GM19043 (cell line): Measurements from ENCODE around the gene ADAM17.
"Not testable (repeated sequence)": the region's sequence is repeated elsewhere in the genome, so short reads cannot be mapped to it uniquely, and the experiment has no call there.

Source experiments
- ATAC-seq: cut with Tn5 transposase; IDR thresholded peaks from one replicate; pipeline ENCODE4 v1.9.1; 2021; ENCODE audit warnings: low read depth; ENCODE audit not compliant: unreplicated experiment

ADAM17 gene

DNA sequence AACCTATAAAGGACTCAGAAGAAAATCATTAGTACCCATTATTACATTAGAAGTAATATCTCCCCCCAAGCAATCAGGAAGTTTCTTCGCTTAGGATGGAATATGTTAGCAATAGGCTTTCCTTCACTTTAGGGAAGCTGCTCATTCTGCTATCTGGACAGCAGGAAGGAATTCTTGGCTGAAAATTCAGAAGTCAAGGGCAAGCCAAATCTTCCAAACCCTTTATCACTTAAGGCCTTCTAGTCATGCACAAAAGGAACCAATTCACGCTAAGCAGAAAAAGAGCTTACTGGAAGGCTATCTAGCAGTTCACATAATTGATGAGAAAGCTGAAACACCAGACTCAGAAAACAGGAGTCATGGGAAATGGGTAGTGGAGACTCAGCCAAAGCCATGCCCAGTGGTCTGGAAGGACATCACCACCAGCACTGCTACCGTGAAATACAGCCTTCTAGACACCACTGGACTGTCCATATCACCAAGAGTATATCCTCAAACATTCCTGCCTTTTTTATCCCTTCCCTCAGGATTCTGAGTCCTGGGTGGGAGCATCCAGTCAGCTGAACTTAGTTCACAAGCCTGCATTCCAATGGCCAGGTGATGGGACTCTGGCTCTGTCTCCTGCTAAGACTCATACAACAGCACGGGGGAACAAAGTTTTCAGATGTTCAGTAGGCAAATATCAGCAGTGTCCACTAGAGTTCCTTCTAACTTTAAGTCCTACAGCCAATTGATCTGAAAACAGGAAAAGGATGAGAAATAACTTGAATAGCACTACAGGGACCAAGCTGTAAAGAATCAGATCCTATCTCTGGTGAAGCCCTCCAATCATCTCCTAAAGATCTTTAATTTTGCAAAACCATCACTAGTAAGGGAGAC lies 14.8 kb upstream of the ADAM17 start:
- no peak for ATAC-seq

- ATAC-seq = no peak
Measured at GRCh38 chr2:9565436-9566153, 10.0 kb upstream of the ADAM17 start.

DNA sequence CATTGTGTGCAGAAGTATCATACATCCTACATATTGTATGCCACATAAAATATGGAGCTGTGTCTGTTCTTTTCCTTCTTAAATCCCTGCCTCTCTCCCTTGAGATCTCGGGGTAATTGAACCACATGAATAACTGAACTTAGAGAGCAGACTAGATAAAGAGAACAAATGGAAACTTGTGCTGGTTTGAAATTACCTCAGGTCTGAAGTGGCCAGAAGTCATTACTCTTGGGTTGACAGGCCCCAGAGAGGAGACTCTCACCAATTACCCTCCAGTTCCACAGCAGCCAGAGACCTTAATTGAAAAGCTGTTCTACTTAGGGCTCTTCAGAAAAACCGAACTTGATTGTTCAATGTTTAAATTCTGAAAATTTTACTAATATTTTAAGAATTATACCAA lies 5.0 kb upstream of the ADAM17 start:
- no peak for ATAC-seq

DNA sequence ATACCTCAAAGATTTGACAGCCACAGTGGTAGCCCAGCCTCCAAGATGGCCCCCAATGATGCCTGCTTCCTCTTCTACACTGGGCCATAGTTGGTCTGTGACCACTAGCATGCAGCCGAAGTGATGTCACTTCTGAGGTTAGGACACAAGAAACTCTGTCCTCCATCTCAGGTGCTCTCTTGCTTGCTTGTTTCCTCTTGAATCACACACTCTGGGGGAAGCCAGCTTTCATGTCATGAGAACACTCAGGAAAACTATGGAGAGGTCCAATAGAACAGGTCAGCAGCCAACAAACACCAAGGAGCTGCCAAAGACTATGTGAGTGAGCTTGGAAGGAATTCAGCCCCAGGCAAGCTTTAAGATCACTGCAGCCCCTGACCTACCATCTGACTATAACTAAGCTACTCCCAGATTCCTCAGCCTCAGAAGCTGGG lies 3.3 kb upstream of the ADAM17 start:
- ATAC-seq = no peak

GRCh38 chr2:9556121-9556743 lies 602 bp upstream of the ADAM17 start:
- peak; percentile 9 for ATAC-seq

DNA sequence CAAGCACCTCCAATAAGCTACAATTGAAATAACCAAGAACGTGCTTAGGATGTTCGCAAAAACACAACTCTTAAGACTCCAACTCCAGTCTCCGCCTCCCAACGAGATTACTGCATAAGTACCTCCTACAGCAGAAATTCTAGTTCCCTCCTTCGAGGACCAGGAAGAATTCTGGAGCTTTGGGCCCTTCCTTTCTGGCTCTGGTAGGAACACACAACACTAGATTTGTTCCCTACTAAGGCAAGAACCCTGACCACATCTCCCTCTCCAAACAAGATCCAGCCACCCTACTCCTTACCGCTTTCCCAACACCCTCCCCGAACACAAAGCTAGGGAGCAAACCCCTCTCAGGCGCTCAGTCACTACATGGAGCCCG lies 721 bp downstream of the ADAM17 start:
- no peak for ATAC-seq

- no peak for ATAC-seq
Measured at GRCh38 chr2:9552219-9553178, 3.1 kb downstream of the ADAM17 start.

DNA sequence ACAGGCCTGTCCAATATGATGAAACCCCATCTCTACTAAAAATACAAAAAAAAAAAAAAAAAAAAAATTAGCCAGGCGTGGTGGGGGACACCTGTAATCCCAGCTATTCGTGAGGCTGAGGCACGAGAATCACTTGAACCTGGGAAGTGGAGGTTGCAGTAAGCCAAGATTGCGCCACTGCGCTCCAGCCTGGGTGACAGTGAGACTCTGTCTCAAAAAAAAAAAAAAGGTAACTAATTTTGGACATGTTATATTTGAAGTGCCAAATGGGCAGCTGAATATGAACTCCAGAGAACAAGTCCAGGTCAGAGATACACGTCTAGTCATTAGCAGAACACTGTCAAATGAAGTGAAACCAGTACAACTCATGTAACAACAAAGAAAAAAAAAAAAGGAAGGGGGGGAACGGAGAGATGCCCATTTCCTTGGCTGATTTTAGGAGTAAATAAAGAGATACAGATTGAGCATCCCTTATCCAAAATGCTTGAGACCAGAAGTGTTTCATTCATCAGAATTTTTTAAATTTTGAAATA lies 4.7 kb downstream of the ADAM17 start:
- not testable (repeated sequence) for ATAC-seq

GRCh38 chr2:9549420-9549819 lies 6.2 kb downstream of the ADAM17 start:
- no peak for ATAC-seq

DNA sequence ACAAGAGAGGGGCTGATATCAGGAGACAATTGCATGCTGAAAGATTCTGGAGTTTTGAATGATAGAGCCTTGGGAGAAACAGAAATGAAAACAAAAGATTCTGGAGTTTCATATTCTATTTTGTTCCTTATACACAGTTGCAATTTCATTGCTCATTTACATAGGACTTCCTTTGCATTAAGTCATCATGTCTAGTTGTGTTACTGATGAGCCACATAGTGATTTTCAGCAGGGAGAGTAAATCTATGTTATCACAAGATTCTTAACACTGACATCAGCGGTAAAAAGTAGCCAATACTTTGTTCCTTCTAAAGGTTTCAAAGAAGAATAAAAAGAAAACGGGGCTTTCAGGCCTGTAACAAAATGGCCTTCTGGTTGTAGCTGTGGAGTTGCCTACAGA lies 7.1 kb downstream of the ADAM17 start:
- peak; percentile 53 for ATAC-seq

- ATAC-seq = no peak
Measured at GRCh38 chr2:9547262-9547991, 8.2 kb downstream of the ADAM17 start.

- ATAC-seq = no peak
Measured at GRCh38 chr2:9545502-9545901, 10.1 kb downstream of the ADAM17 start.

- ATAC-seq = no peak
Measured at GRCh38 chr2:9543557-9543956, 12.1 kb downstream of the ADAM17 start.

GRCh38 chr2:9539531-9539930 lies 16.1 kb downstream of the ADAM17 start:
- no peak for ATAC-seq

- ATAC-seq = no peak
Measured at GRCh38 chr2:9538000-9538507, 17.6 kb downstream of the ADAM17 start.

- no peak for ATAC-seq
Measured at GRCh38 chr2:9536504-9536903, 19.1 kb downstream of the ADAM17 start.

GRCh38 chr2:9535177-9535576 lies 20.5 kb downstream of the ADAM17 start:
- peak; percentile 53 for ATAC-seq

GRCh38 chr2:9533663-9534062 lies 22.0 kb downstream of the ADAM17 start:
- no peak for ATAC-seq

- no peak for ATAC-seq
Measured at GRCh38 chr2:9532421-9532820, 23.2 kb downstream of the ADAM17 start.
